AG04449 (cell line): Measurements from ENCODE around the gene PPP1R16B.

Experiments used
- CTCF ChIA-PET: fragments of 350-600 bp; formaldehyde crosslinking; extraction: SDS; loops from one replicate; lab custom pipeline; 2021; ENCODE audit warnings: antibody characterized with exemption; lab: Yijun Ruan, JAX
- POLR2A ChIA-PET: fragments of 400-600, 350-600 bp; formaldehyde crosslinking; extraction: SDS; loops from one replicate; lab custom pipeline; 2020; ENCODE audit warnings: antibody characterized with exemption, inconsistent platforms; lab: Yijun Ruan, JAX
- DNase-seq: peaks from one replicate; pipeline ENCODE4 v3.0.0-alpha.2; 2010; ENCODE audit warnings: low read depth, low spot score
- H3K4me3 ChIP-seq: 2 replicates; pipeline ENCODE4 v1.5.1; 2011; ENCODE audit warnings: low read depth, mild to moderate bottlenecking, control low read depth, low read length
- CTCF ChIP-seq: IDR thresholded peaks from one replicate; pipeline ENCODE4 v1.5.1; 2011; ENCODE audit warnings: mild to moderate bottlenecking, moderate library complexity, low read length, control low read depth, inconsistent platforms; ENCODE audit not compliant: insufficient read depth; ENCODE audit errors: missing control alignments

PPP1R16B gene

GRCh38 chr20:38934530-38934929 lies 129.0 kb downstream of the PPP1R16B start:
- no peak for TF ChIP-seq CTCF
- ChIA-PET POLR2A (no interaction called here), CTCF (interaction anchor here (1.2 kb wide), 1 partner anchor 8 kb away, joined by 7 read pairs; the partner anchor contains the start of gene FAM83D)
- no peak for DNase-seq
- no peak overlapping the region for H3K4me3 ChIP-seq

- CTCF ChIA-PET, result interaction anchor here (2.1 kb wide), 1 partner anchor 8 kb away, joined by 9 read pairs; the partner anchor contains the start of gene FAM83D
- no peak overlapping the region for H3K4me3 ChIP-seq
- TF ChIP-seq CTCF, result no peak
- DNase-seq, result no peak
- POLR2A ChIA-PET, result no interaction called here
Observed at GRCh38 chr20:38935285-38935684, 129.8 kb downstream of the PPP1R16B start.

DNA sequence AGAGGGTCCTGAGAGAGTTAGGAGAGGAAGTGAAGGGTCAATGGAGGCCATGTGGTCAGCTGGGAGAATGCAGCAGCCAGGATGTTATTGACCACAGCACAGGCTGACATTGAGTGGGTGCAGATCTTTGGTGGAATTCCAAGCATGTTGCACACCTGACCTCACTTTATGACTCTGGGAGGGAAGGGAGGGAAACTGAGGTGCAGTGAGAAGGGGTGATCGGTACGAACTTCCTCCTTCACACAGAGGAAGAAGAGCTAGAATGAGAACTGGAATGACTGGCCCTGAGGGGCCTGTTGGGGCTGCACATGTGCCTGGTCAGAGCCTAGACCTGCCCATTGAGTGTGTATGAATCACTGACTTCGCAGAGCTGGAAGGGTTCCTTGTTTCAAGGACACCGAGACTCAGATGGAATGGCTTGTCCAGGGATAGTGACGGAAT lies 130.5 kb downstream of the PPP1R16B start:
- no peak overlapping the region for H3K4me3 ChIP-seq
- no peak for TF ChIP-seq CTCF
- no peak for DNase-seq
- POLR2A ChIA-PET, result no interaction called here
- CTCF ChIA-PET, result interaction anchor here (1.0 to 2.1 kb wide), 3 partner anchors 9 to 115 kb away, joined by 3 to 13 read pairs (median 9); partner anchors contain the start of gene FAM83D

DNA sequence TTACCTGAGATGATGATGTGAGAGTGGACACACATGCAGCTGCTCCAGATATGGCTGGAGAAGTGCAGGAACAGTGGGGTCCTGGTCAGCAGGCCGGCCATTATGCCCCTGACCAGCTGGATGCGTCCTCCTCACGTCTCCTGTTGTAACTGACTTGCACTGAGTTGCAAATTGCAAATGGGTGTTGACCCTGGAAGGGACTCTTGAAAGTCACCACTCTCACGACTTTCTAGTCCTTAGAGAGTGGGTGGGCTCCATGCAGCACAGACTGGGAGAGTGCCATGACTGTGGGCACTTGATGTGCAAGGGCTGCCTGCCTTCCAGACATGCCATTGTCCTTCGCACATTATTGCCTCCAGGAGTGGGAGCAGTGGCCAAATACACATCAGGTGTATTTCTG lies 131.5 kb downstream of the PPP1R16B start:
- POLR2A ChIA-PET, result no interaction called here

DNA sequence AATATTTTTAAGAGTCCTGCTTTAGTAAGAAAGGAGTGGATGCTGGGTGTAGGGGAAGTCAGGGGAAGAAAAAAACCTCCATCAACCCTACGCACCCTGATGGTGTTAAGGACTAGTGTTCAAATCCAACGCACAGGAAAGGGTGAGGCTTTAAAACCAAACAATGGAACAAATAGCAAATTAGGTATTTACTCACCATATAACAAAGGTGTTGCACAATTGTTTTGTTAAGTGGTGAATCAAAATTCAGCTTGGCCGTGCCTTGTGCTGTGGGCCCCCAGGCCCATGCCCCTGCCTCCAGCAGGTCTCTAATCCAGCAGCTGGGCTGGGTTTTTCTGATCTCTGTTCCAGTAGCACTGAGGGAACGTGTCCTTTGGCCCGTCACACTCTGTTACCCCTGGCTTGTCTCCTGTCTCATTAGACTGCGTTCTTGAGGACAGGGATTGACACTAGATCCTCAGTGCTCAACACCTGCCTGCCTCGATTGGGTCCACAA lies 132.5 kb downstream of the PPP1R16B start:
- ChIA-PET CTCF (interaction anchor here (1.0 to 5.6 kb wide), 2 partner anchors 11 to 24 kb away, joined by 4 to 31 read pairs; partner anchors contain the start of genes DHX35 and FAM83D), POLR2A (no interaction called here)
- TF ChIP-seq CTCF, result no peak
- DNase-seq, result no peak
- H3K4me3 ChIP-seq, result no peak overlapping the region

More for the DNA sequence above, 131.5 kb downstream of the PPP1R16B start:
- no peak overlapping the region for H3K4me3 ChIP-seq
- no peak for TF ChIP-seq CTCF
- CTCF ChIA-PET, result interaction anchor here (1.0 to 2.1 kb wide), 3 partner anchors 10 to 114 kb away, joined by 3 to 13 read pairs (median 9); partner anchors contain the start of gene FAM83D
- DNase-seq, result no peak

- POLR2A ChIA-PET, result no interaction called here
- CTCF ChIA-PET, result interaction anchor here (5.6 kb wide), 1 partner anchor 12 kb away, joined by 31 read pairs; the partner anchor contains the start of gene FAM83D
- TF ChIP-seq CTCF, result no peak
- DNase-seq, result no peak
- H3K4me3 ChIP-seq, result no peak overlapping the region
Observed at GRCh38 chr20:38939686-38940085, 134.2 kb downstream of the PPP1R16B start.
